ENCODE results near the gene KCNS1.
"Not testable (repeated sequence)": the region's sequence is repeated elsewhere in the genome, so short reads cannot be mapped to it uniquely, and the experiment has no call there.

The KCNS1 gene

GRCh38 chr20:45073221-45073620 is 27.7 kb downstream of the KCNS1 start:
- no peak for DNase-seq

GRCh38 chr20:45072066-45072465 is 28.9 kb downstream of the KCNS1 start:
- no peak for DNase-seq

GRCh38 chr20:45070932-45071632 is 29.8 kb downstream of the KCNS1 start:
- no peak for DNase-seq

- no peak for DNase-seq
Measured at GRCh38 chr20:45069261-45069660, 31.7 kb downstream of the KCNS1 start.

- no peak for DNase-seq
Measured at GRCh38 chr20:45067558-45067957, 33.4 kb downstream of the KCNS1 start.

GRCh38 chr20:45067087-45067486 is 33.8 kb downstream of the KCNS1 start:
- DNase-seq = no peak

GRCh38 chr20:45066372-45066771 is 34.6 kb downstream of the KCNS1 start:
- no peak for DNase-seq

- DNase-seq = no peak
Measured at GRCh38 chr20:45064812-45065211, 36.1 kb downstream of the KCNS1 start.

- not testable (repeated sequence) for DNase-seq
Measured at GRCh38 chr20:45063107-45063506, 37.8 kb downstream of the KCNS1 start.

GRCh38 chr20:45061244-45061643 is 39.7 kb downstream of the KCNS1 start:
- DNase-seq = no peak

- DNase-seq = no peak
Measured at GRCh38 chr20:45060294-45060693, 40.6 kb downstream of the KCNS1 start.

GRCh38 chr20:45059022-45059728 is 41.8 kb downstream of the KCNS1 start:
- no peak for DNase-seq

- no peak for DNase-seq
Measured at GRCh38 chr20:45058168-45058850, 42.6 kb downstream of the KCNS1 start.

GRCh38 chr20:45056473-45057173 is 44.3 kb downstream of the KCNS1 start:
- DNase-seq = no peak

GRCh38 chr20:45055056-45055455 is 45.9 kb downstream of the KCNS1 start:
- no peak for DNase-seq

- DNase-seq = no peak
Measured at GRCh38 chr20:45053430-45054351, 47.2 kb downstream of the KCNS1 start.

- DNase-seq = no peak
Measured at GRCh38 chr20:45052698-45053429, 48.1 kb downstream of the KCNS1 start.

GRCh38 chr20:45051204-45052060 is 49.5 kb downstream of the KCNS1 start:
- no peak for DNase-seq

- no peak for DNase-seq
Measured at GRCh38 chr20:45049904-45050471, 50.9 kb downstream of the KCNS1 start.

- no peak for DNase-seq
Measured at GRCh38 chr20:45049438-45049837, 51.5 kb downstream of the KCNS1 start.

Measured in NCI-H2171 (cell line).